HCT116 (cell line): Measurements from ENCODE around the gene ZWILCH. TPM values are rescaled to one million over a fixed set of nuclear protein-coding genes. Genes with fewer than 3 reads are reported as not detected.

Experiments
- ATAC-seq: fragments of 200-7000 bp; cut with Tn5 transposase; 2 replicates; pipeline ENCODE4 v1.9.1; 2020; ENCODE audit warnings: mild to moderate bottlenecking, moderate library complexity
- BruUV-seq: library from RNA; stranded (reverse); fragments of 400-500 nt; replicated peaks from 2 replicates; lab custom pipeline; 2021; lab: Mats Ljungman, UMichigan
- CTCF ChIA-PET: fragments of 300-600 bp; sonication (Branson Sonifier 250); formaldehyde crosslinking; loops from one replicate; lab custom pipeline; 2021; ENCODE audit warnings: antibody characterized with exemption; lab: Charles Lee
- POLR2A ChIA-PET: fragments of 300-600, 350-600 bp; sonication (Branson Sonifier 250); formaldehyde crosslinking; loops from one replicate; lab custom pipeline; 2021; ENCODE audit warnings: antibody characterized with exemption; lab: Charles Lee
- RAD21 ChIA-PET, 2 experiments: fragments of 300-600 bp; sonication (Branson Sonifier 250); formaldehyde crosslinking; loops; one replicate each; lab custom pipeline; 2023; ENCODE audit warnings: low total read pairs in 2 of 2; ENCODE audit not compliant: uncharacterized antibody in 2 of 2, unreplicated experiment in 2 of 2, low non-redundant PET in 1 of 2; lab: Charles Lee
- DNase-seq: peaks from one replicate; pipeline ENCODE4 v3.0.0-alpha.2; 2010; ENCODE audit warnings: low read depth, low spot score
- H2AFZ ChIP-seq: fragments of 200-600 bp; shearing (Covaris generic), sonication (generic); 2 replicates; pipeline ENCODE4 v1.6.1; 2017; ENCODE audit warnings: low read depth, mixed run types, mixed read lengths, antibody characterized with exemption, low read length; ENCODE audit not compliant: poor library complexity, severe bottlenecking
- H3K27ac ChIP-seq: 2 replicates; pipeline ENCODE4 v1.5.1; 2012; ENCODE audit warnings: low read depth, low read length
- H3K27me3 ChIP-seq: fragments of 200-600 bp; sonication (generic); 2 replicates; pipeline ENCODE4 v1.6.1; 2016; ENCODE audit warnings: mixed run types, low read length, mixed read lengths; ENCODE audit not compliant: insufficient read depth
- H3K36me3 ChIP-seq, 2 experiments: fragments of 200-500 bp in 1 of 2; fragments of 200-600 bp in 1 of 2; sonication (Bioruptor generic) in 1 of 2; sonication (generic) in 1 of 2; 2 replicates each; pipeline versions ENCODE4 v1.5.1 to v1.6.1; 2014 to 2016; ENCODE audit warnings: low read length in 2 of 2, inconsistent platforms in 1 of 2, mixed read lengths in 1 of 2, mixed run types in 1 of 2; ENCODE audit not compliant: insufficient read depth in 2 of 2, control insufficient read depth in 1 of 2
- H3K4me1 ChIP-seq, 2 experiments: fragments of 200-600 bp in 1 of 2; sonication (generic) in 1 of 2; 2 replicates each; pipeline versions ENCODE4 v1.5.1 to v1.6.1; 2012 to 2017; ENCODE audit warnings: low read length in 2 of 2, inconsistent platforms in 1 of 2, mild to moderate bottlenecking in 1 of 2, mixed read lengths in 1 of 2, mixed run types in 1 of 2, moderate library complexity in 1 of 2; ENCODE audit not compliant: insufficient read depth in 2 of 2, control insufficient read depth in 1 of 2
- H3K4me2 ChIP-seq: fragments of 200-600 bp; sonication (generic); 2 replicates; pipeline ENCODE4 v1.6.1; 2017; ENCODE audit warnings: mixed run types, low read length, mixed read lengths
- H3K4me3 ChIP-seq, 2 experiments: fragments of 200-600 bp in 1 of 2; sonication (generic) in 1 of 2; replicated peaks in 1 of 2; 2 replicates each; pipeline ENCODE4 v1.5.1; 2011 to 2016; ENCODE audit warnings: low read length in 2 of 2, control low read depth in 1 of 2, low read depth in 1 of 2, mild to moderate bottlenecking in 1 of 2, mixed read lengths in 1 of 2, mixed run types in 1 of 2
- H3K79me2 ChIP-seq: fragments of 200-600 bp; sonication (generic); 2 replicates; pipeline ENCODE4 v1.6.1; 2017; ENCODE audit warnings: mild to moderate bottlenecking, mixed run types, low read length, moderate library complexity, mixed read lengths; ENCODE audit not compliant: insufficient read depth
- H3K9ac ChIP-seq: fragments of 200-600 bp; sonication (generic); 2 replicates; pipeline ENCODE4 v1.6.1; 2016; ENCODE audit warnings: low read length, mixed read lengths
- H3K9me2 ChIP-seq: fragments of 200-600 bp; sonication (generic), shearing (Covaris generic); 2 replicates; pipeline ENCODE4 v1.6.1; 2017; ENCODE audit warnings: mixed run types, mild to moderate bottlenecking, moderate library complexity; ENCODE audit not compliant: insufficient read depth
- H3K9me3 ChIP-seq, 2 experiments: fragments of 200-500 bp in 1 of 2; fragments of 200-600 bp in 1 of 2; sonication (Bioruptor generic) in 1 of 2; sonication (generic) in 1 of 2; 2 replicates each; pipeline ENCODE4 v1.6.1; 2014 to 2017; ENCODE audit warnings: low read length in 2 of 2, mixed read lengths in 2 of 2, inconsistent platforms in 1 of 2, low read depth in 1 of 2, mild to moderate bottlenecking in 1 of 2, mixed run types in 1 of 2, moderate library complexity in 1 of 2; ENCODE audit not compliant: control insufficient read depth in 1 of 2, insufficient read depth in 1 of 2
- H4K20me1 ChIP-seq: fragments of 200-600 bp; sonication (generic), shearing (Covaris generic); 2 replicates; pipeline ENCODE4 v1.6.1; 2017; ENCODE audit warnings: mixed run types, mild to moderate bottlenecking, moderate library complexity; ENCODE audit not compliant: insufficient read depth
- CEBPB ChIP-seq: IDR thresholded peaks from 2 replicates; pipeline ENCODE4 v1.6.1; 2012; ENCODE audit warnings: low read depth
- ELF1 ChIP-seq: IDR thresholded peaks from 2 replicates; pipeline ENCODE4 v1.6.1; 2012; ENCODE audit warnings: low read depth, borderline replicate concordance
- FOSL1 ChIP-seq: IDR thresholded peaks from 2 replicates; pipeline ENCODE4 v1.6.1; 2012; ENCODE audit warnings: low read depth
- POLR2AphosphoS5 ChIP-seq: IDR thresholded peaks from 2 replicates; pipeline ENCODE4 v1.6.1; 2011; ENCODE audit warnings: mild to moderate bottlenecking, low read depth, low read length, moderate library complexity
- REST ChIP-seq: IDR thresholded peaks from 2 replicates; pipeline ENCODE4 v1.6.1; 2012; ENCODE audit warnings: low read depth
- YY1 ChIP-seq: IDR thresholded peaks from 2 replicates; pipeline ENCODE4 v1.6.1; 2011; ENCODE audit warnings: low read length, low read depth, moderate library complexity, mild to moderate bottlenecking; ENCODE audit not compliant: insufficient replicate concordance; ENCODE audit errors: extremely low read depth
- ZNF274 ChIP-seq: fragments of 200-500 bp; sonication (Bioruptor generic); IDR thresholded peaks from 2 replicates; pipeline ENCODE4 v1.6.1; 2014; ENCODE audit warnings: mild to moderate bottlenecking, low read depth, low read length, inconsistent platforms
- intact Hi-C: fragments of 100-400 bp; cut with micrococcal nuclease; formaldehyde crosslinking; loops from 2 replicates; pipeline ENCODE4 v1.10.0; 2022
- total RNA-seq: library from RNA; stranded (reverse); gene quantifications from one replicate; pipeline ENCODE4 v1.2.1, GENCODE V29; 2021; ENCODE audit not compliant: unreplicated experiment

Gene ZWILCH
- total RNA-seq, 1 experiment from 2014 or later = 25.8 TPM

DNA sequence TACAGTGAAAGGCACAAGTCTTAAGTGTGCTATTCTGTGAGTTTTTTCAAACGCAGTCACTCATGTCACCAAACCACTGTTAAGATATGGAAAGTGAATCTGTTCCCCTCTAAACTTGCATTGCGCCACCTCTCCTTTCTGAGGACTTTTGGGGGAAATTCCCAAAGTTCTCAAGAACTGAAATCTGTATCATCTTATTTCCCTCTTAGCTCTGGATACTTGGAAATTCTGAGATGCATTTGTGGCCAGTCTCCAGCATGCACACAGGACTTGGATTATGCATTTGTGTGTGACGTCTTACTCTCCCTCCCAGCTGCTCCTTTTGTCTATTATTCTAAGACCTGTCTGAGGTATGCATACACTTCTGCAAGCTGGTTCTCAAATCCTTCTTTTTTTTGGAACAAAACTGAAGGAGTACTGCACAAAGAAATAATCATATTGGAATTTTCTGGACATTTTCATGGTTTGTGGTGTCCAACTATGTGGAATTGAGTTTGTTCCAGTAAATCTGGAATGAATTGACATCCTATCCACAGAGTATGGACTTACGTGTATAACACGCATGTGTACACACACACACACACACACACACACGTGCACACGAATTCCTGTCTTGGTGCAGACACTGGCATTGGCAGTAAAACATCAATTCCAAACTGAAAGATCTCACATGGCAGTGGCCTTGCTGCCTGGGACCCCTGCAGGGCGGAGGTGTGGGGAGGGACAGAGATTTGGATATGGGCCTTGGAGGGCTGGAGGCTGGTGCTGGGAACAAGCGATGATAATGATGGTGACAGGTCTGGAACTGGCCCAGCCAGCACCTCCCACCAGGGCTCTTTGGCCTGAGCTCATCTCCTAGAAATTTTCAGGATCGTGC lies 68.8 kb downstream of the ZWILCH start:
- no peaks in the 10 kb centered on the region for H3K79me2 ChIP-seq
- H2AFZ ChIP-seq = no peak overlapping the region
- H3K4me1 ChIP-seq = peaks cover 0 to 8% of the 10 kb centered on the region in 2 experiments; a peak in 2 of 4 replicates
- ATAC-seq (no peak), DNase-seq (no peak)
- ChIA-PET CTCF (no interaction called here), POLR2A (no interaction called here), RAD21 (no interaction called here)
- H3K27me3 ChIP-seq = no peaks in the 10 kb centered on the region
- H3K36me3 ChIP-seq = no peaks in the 10 kb centered on the region
- no peak overlapping the region for H3K9ac ChIP-seq
- no peaks in the 10 kb centered on the region for H3K9me3 ChIP-seq
- no peaks in the 10 kb centered on the region for H3K9me2 ChIP-seq
- no peaks in the 10 kb centered on the region for H4K20me1 ChIP-seq
- no peak overlapping the region for H3K4me3 ChIP-seq
- H3K27ac ChIP-seq = no peak overlapping the region
- no TSS peak for BruUV-seq
- TF ChIP-seq YY1 = no peak
- TF ChIP-seq CEBPB = no peak
- TF ChIP-seq ZNF274 = no peak
- TF ChIP-seq FOSL1 = no peak
- TF ChIP-seq POLR2AphosphoS5 = no peak
- intact Hi-C loops = no loop called here
- no peak overlapping the region for H3K4me2 ChIP-seq

DNA sequence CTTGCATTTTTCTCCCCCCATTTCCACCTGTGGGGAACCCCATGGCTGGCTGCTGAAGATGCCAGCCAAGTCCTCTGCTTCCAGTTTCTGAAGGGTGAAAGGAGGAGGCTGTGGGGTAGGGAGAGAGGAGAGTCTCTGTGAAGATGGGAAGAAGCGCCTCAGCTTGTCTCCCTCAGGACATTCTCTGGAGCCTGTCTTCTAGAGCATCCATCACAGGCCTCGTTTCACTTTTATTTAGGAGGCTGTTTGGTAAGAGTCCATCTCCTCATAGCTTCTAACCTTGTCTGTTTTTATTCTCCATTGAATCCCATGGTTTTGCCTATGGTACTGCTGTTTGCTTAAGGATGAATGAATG lies 69.4 kb downstream of the ZWILCH start:
- BruUV-seq = no TSS peak
- no peak overlapping the region for H3K9ac ChIP-seq
- no peak overlapping the region for H3K27ac ChIP-seq
- H3K9me3 ChIP-seq = no peaks in the 10 kb centered on the region
- ChIA-PET POLR2A (no interaction called here), RAD21 (no interaction called here), CTCF (no interaction called here)
- intact Hi-C loops = no loop called here
- H4K20me1 ChIP-seq = no peaks in the 10 kb centered on the region
- no peaks in the 10 kb centered on the region for H3K79me2 ChIP-seq
- no peak overlapping the region for H2AFZ ChIP-seq
- H3K9me2 ChIP-seq = no peaks in the 10 kb centered on the region
- DNase-seq (no peak), ATAC-seq (no peak)
- no peaks in the 10 kb centered on the region for H3K27me3 ChIP-seq
- peaks cover 0 to 8% of the 10 kb centered on the region in 2 experiments; a peak in 2 of 4 replicates for H3K4me1 ChIP-seq
- TF ChIP-seq ELF1 (no peak), REST (no peak)
- no peak overlapping the region for H3K4me3 ChIP-seq
- H3K4me2 ChIP-seq = no peak overlapping the region
- no peaks in the 10 kb centered on the region for H3K36me3 ChIP-seq
